ENCODE data around the gene MYBPC1.

DNA sequence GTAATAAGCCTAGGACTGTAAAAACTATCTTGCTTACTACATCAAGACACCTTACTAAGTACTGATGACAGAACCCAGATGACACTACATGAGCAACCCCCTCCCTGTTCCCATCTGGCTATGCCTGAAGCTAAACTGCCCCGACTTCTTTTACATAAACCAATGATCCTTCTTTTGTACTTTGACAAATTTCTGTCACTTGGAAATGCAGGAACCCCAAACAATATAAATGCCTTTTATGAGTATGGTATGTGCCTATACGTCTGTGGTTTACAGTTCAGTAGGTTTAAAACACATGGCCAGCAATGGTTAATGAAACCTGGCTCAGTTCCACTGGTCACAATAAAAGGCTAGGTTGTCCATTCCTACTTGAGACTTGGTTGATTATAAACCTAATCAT is 138.4 kb downstream of the MYBPC1 start:
- no peak for TF ChIP-seq EZH2 (IDR thresholded peaks at IDR 0.05; ENCODE audit: borderline replicate concordance, low read depth, low read length, poor library complexity, severe bottlenecking)
- TF ChIP-seq, protein P1, sequence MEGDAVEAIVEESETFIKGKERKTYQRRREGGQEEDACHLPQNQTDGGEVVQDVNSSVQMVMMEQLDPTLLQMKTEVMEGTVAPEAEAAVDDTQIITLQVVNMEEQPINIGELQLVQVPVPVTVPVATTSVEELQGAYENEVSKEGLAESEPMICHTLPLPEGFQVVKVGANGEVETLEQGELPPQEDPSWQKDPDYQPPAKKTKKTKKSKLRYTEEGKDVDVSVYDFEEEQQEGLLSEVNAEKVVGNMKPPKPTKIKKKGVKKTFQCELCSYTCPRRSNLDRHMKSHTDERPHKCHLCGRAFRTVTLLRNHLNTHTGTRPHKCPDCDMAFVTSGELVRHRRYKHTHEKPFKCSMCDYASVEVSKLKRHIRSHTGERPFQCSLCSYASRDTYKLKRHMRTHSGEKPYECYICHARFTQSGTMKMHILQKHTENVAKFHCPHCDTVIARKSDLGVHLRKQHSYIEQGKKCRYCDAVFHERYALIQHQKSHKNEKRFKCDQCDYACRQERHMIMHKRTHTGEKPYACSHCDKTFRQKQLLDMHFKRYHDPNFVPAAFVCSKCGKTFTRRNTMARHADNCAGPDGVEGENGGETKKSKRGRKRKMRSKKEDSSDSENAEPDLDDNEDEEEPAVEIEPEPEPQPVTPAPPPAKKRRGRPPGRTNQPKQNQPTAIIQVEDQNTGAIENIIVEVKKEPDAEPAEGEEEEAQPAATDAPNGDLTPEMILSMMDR (conservative IDR thresholded peaks at IDR 0.05; ENCODE audit: low read depth, low read length), result no peak
